ENCODE data around the gene IQGAP1.

Gene IQGAP1

GRCh38 chr15:90449206-90449735 lies 61.2 kb downstream of the IQGAP1 start:
- DNase-seq: no peak

DNA sequence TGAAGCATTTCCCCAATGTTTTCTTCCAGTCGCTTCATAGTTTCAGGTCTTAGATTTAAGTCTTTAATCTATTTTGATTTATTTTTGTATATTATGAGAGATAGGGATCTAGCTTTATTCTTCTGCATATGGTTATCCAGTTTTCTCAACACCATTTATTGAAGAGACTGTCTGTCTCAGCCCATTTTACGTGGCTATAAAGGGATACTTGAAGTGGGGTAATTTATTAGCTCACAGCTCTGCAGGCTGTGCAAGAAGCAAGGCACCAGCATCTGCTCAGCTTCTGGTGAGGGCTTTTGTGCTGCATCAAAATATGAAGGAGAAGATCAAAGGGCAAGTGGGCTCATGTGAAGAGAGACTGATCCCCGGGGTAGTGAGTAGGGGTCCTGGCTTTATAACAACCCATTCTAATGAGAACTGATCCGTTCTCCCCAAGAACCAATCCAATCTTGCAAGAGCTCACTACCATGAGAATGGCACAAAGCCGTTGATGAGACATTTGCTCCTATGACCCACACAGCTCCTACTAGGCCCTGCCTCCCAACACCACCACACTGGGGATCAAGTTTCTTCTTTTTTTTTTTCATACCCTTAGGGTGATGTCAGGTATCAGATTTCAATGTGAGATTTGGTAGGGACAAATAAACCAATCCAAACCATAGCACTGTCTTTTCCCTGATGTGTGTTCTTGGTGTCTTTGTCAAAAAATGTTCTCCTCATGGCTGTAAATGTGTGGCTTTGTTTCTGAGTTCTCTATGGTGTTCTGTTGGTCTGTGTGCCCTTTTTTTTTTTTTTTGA lies 63.2 kb downstream of the IQGAP1 start:
- no peak for DNase-seq

DNA sequence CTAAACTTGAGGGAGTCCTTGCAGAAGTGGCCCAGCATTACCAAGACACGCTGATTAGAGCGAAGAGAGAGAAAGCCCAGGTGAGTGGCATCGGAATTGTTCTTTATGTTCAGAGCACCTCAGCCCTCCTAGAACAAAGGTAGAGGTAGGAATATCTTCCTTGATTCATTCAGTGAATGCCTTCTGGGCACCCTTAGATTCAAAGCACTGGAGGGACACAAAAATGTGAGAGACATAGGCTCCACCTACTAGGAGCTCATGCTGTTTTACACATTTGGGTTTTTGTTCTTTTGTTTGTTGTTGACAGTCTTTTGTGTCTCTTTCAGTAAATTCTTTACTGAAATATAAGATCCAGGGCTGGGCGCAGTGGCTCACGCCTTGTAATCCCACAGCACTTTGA lies 68.2 kb downstream of the IQGAP1 start:
- DNase-seq: no peak

- no peak for DNase-seq
Measured at GRCh38 chr15:90458061-90458460, 70.0 kb downstream of the IQGAP1 start.

DNA sequence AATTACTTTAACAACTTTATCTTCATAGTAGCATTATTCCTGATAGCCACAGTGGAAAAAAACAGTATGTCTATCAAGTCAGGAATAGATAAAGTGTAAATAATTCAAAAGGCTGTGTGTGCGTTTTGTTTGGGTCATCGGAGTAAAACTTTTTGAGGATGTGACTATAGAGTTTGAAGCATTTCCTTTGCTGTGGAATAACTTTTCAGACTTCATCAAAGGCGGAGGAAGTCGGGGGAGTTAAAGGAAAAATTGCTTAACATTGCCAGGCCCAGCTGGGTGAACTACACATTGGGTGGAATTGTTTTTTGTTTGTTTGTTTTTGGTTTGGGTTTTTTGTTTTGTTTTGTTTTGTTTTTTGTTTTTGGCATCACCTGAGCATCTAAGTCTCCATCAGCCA lies 71.3 kb downstream of the IQGAP1 start:
- no peak for DNase-seq

DNA sequence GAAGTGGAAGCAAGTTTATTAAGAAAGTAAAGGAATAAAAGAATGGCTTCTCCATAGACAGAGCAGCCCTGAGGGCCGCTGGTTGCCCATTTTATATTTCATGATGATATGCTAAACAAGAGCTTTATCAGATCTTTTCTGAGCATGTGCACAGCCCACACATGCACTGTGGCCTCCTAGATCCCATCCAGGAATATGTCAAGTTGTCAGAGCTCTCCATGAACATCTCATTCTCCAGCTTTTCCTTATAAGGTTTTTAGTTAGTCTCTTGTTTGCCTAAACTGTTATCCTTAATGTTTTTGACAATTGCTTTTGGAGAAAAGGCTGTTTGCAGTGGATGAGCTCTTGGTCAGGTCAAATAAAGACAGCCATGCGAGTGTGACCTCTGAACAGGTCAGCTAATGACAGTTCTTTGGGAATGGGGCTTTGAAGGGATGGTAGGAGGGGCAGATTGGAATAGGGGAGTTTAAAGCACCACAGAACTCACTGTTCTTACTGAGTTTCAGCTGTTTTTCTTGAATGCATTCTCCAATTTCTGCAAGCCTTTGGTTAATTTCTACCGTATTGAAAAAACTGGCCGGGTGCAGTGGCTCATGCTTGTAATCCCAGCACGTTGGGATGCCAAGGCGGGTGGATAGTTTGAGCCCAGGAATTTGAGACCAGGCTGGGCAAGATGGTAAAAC lies 72.2 kb downstream of the IQGAP1 start:
- no peak for DNase-seq

GRCh38 chr15:90463381-90463780 lies 75.3 kb downstream of the IQGAP1 start:
- DNase-seq: no peak

DNA sequence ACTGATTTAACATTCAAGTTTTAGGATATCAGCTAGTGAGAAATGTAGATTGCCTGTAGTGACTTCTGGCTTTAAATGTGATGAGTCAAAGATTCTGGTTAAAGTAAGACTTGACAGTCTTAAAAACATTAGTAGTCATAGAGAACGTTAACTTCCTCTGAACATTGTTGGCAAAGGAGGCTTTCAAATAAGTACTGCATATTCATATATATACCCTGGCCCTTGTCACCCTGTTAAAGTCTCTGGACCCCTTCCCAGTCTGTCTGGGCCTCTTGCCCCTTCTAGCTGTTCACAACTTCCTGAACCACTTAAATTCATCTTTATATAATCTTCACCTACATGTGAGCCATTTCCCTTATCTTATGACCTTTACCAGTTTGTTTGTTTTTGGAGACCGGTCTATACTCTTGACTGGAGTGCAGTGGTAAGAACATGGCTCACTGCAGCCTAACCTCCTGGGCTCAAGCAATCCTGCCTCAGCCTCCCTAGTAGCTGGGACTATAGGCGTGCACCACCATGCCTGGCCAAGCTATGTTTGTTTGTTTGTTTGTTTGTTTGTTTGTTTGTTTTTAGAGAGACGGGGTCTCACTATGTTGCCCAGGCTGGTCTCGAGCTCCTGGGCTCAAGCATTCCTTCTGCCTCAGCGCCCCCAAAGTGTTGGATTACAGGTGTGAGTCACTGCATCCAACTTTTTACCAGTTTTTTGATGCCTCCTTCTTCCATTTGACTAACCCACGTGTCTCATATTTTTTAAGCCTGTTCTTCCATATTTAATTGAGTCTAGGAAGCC lies 77.3 kb downstream of the IQGAP1 start:
- DNase-seq: no peak

GRCh38 chr15:90465930-90466567 lies 78.0 kb downstream of the IQGAP1 start:
- DNase-seq: no peak

DNA sequence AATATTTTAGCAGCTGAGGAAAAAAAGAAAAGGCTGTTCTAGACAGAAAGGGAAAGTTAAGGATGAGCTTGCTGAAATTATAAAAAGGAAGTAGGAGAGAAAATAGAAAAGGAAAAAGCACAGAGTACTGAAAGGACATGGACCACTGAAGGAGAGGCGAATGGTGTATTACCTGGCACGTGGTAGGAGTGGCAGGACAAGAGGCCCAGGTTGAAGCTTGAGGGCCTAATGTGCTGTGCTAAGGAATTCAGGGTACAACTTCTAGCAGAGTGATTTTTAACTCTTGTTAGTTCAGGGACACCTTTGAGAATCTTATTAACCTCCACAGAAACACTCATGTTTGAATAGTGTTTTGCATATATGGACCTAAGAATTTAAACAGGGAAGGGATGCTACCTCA lies 81.7 kb downstream of the IQGAP1 start:
- DNase-seq: no peak

DNA sequence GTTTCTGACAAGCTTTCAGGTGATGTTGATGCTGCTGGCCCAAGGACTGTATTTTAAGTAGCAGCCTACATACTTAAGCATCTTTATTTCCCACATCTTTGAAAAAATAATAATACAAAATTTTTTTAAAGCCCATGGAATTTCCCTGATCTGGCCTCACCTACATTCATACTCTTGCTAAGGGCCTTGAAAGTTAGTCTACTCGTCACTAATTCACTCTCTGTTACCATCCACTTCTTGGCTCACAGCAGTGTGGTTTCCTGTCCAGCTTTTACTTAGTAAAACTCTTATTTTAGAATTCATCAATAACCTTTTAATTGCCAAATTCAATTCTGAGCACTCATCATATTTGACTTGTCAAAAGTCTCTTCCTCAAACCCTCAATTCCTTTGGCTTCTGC lies 82.4 kb downstream of the IQGAP1 start:
- DNase-seq: no peak

- DNase-seq: no peak
Measured at GRCh38 chr15:90471126-90471525, 83.1 kb downstream of the IQGAP1 start.

DNA sequence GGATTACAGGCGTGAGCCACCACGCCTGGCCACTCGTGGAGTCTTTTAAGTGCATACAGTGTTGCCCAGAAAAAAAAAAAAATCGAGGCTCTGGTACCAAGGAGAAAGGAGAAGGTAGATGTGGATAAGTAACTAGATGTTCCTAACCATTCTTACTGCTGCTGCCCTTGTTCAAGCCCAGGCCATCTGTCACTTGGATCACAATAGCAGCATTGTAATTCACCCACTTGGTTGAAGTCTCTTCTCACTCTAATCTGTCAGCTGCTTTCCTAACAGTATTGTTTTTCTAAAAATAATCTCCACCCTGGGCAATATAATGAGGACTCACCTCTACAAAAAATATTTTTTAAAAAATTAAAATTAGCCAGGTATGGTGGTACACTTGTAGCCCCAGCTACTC lies 83.7 kb downstream of the IQGAP1 start:
- DNase-seq: no peak

- DNase-seq: no peak
Measured at GRCh38 chr15:90478846-90479481, 90.9 kb downstream of the IQGAP1 start.

DNA sequence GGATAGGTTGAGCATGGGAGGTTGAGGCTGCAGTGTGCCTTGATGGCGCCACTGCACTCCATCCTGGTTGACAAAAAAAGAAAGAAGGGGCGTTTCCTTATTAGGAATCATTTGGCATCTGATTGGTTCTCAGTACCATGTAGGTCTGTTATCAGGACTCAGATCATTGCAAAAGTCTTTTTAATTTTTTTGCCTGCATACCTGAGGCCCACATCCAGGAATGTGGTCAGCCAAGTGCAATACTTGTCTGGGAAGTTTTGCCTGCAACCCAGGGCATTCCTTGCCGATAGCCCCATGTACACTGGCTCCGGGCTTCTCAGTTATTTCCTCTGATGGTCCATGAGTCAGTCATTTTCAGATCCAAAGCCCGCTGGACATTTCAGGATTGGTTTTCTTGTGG lies 91.6 kb downstream of the IQGAP1 start:
- DNase-seq: no peak

- DNase-seq: no peak
Measured at GRCh38 chr15:90481023-90481422, 93.0 kb downstream of the IQGAP1 start.

- peak; percentile 1 for DNase-seq
Measured at GRCh38 chr15:90482124-90483011, 94.3 kb downstream of the IQGAP1 start.

DNA sequence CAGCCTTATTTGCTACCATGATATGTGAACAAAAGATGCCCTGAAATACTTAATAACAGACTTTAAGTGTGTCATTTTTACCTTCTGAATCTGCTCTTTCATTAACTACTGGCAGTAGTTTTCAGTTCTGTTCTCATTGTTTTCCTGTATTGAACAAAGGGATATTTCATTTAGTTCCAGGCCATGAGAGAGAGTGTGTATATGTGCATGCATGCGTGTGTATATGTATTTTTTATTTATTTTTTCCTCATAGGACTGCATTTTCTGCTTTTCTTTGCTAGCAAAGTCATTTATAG lies 94.9 kb downstream of the IQGAP1 start:
- DNase-seq: no peak

DNA sequence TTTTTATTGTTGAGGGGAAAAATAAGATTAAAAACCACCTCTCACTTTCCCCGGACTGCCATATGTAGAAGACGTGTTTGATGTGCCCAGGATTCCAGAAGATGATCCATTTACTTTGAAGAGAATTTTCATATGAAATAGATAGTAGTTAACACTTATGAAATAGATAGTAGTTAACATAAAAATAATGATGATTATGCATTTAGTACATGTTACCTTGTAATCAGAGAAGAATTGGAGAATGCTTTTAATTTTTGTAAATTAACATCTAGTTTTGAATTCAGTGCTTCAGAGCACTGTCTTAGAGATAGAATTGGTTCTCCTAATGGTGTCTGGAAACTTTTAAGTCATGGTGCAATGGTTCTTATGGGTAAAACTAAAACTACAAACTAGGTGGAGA lies 95.6 kb downstream of the IQGAP1 start:
- no peak for DNase-seq

GRCh38 chr15:90487186-90487585 lies 99.1 kb downstream of the IQGAP1 start:
- no peak for DNase-seq

DNA sequence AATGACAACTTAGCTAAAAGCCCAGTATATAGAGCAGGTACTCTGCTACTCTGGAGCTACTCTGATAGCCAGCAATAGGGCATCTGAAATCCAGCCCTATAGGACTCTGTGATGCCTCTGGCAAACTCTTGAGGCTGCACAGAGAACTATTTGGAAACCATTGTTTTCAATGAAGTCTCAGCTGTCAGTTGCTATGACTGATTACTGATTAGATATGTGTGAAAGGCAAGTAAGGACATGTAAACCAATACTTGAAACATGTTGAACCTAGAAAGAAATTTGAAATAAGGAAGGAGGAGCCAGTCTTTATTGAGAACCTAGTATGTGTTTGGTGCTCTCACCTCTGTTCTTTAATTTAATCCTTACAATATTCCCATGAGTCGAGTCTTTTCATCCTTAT lies 101.5 kb downstream of the IQGAP1 start:
- no peak for DNase-seq

DNA sequence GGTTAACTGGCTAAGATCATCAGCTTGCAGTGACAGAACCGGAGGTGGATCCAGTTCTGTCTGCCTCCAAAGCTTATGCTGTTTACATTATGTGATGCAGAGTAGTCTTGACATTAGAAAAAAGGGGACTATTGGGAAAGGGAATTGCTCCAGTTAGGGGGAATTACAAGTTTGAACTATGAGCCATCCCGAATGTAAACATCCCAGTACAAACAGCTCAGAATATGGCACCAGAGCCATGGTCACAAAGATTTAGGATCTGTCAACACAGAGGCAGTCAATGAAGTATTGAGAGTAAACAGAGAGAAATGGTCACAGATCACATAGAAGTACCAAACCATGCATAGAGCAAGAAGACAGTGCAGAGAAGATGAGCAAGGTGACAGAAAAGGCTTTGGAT lies 101.9 kb downstream of the IQGAP1 start:
- DNase-seq: no peak
